ENCODE data around the gene KIAA1328.
"Not testable (repeated sequence)": the region's sequence is repeated elsewhere in the genome, so short reads cannot be mapped to it uniquely, and the experiment has no call there.

DNA sequence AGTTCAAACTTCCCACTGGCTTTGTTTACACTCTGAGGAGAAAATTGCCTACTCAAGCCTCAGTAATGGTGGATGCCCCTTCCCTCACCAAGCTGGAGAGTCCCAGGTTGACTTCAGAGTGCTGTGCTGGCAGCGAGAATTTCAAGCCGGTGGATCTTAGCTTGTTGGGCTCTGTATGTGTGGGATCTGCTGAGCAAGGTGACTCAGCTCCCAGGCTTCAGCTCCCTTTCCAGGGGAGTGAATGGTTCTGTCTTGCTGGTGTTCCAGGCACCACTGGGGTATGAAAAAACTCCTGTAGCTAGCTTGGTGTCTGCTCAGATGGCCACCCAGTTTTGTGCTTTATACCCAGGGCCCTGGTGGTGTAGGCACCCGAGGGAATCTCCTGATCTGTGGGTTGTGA is 50.9 kb downstream of the KIAA1328 start:
- TF ChIP-seq, protein P1, sequence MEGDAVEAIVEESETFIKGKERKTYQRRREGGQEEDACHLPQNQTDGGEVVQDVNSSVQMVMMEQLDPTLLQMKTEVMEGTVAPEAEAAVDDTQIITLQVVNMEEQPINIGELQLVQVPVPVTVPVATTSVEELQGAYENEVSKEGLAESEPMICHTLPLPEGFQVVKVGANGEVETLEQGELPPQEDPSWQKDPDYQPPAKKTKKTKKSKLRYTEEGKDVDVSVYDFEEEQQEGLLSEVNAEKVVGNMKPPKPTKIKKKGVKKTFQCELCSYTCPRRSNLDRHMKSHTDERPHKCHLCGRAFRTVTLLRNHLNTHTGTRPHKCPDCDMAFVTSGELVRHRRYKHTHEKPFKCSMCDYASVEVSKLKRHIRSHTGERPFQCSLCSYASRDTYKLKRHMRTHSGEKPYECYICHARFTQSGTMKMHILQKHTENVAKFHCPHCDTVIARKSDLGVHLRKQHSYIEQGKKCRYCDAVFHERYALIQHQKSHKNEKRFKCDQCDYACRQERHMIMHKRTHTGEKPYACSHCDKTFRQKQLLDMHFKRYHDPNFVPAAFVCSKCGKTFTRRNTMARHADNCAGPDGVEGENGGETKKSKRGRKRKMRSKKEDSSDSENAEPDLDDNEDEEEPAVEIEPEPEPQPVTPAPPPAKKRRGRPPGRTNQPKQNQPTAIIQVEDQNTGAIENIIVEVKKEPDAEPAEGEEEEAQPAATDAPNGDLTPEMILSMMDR (IDR thresholded peaks at IDR 0.05), result not testable (repeated sequence)
- TF ChIP-seq ZFX (IDR thresholded peaks at IDR 0.05; ENCODE audit: borderline replicate concordance), result not testable (repeated sequence)

All from 22Rv1 (cell line).